ENCODE data around the gene C10orf105. TPM values are rescaled to one million over a fixed set of nuclear protein-coding genes. Genes with fewer than 3 reads are reported as not detected.

C10orf105 gene
- total RNA-seq, 1 experiment from 2014 or later: not detected

DNA sequence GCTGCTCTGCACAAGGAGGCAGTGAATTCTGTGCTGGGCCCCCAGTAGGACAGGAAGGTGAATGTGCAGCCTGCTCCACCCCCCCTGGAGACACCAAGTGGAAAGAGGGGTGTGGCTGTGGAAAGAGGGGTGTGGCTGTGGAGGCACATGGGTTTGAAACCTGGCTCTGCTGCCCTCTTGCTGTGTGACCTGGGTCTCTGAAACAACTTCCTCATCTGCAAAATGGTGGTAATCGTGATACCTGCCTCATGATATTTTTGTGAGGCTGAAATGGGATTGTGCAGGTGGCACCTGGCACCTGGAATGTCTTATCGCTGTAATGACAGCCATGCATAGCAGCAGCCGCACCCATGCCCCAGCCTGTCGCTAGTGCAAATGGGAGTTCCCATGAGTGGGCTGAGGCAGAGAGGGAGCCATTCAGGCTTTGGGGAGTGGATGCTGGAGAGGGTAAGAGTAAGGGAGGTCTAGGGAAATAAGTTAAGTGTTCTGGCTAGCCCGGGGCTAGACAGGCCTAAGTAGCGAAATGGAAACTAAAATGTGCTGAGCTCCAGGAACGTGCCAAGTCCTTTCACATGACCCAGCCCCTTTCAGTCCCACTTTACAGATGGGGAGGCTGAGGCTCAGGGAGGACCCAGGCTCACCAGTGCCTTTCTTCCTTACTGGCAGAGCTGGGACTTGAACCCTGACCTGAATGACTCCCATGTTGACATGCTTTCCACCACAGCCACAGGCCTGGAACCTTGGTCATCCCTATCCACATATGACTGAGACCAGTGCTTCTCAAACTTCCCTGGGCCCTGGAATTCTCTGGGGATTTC is 35.0 kb downstream of the C10orf105 start:
- Mint-ChIP-seq H3K4me3 (ENCODE audit: low read depth, unreplicated experiment) (no peak overlapping the region), H3K4me1 (ENCODE audit: low read depth, unreplicated experiment) (no peaks in the 10 kb centered on the region), H3K36me3 (ENCODE audit: insufficient read depth, unreplicated experiment) (no peaks in the 10 kb centered on the region), H3K27ac (ENCODE audit: unreplicated experiment) (no peak overlapping the region), H3K27me3 (ENCODE audit: unreplicated experiment) (peaks cover 73% of the 10 kb centered on the region), H3K9me3 (ENCODE audit: low read depth, unreplicated experiment) (peaks cover 4% of the 10 kb centered on the region)
- no TSS peak for BruUV-seq (replicated peaks)
- intact Hi-C loops (cut with micrococcal nuclease; ENCODE audit: unreplicated experiment): no loop called here
- peak; percentile 50 for DNase-seq
- CTCF ChIA-PET: interaction anchor here (0.5 to 1.6 kb wide), 3 partner anchors 12 to 177 kb away, joined by 3 to 4 read pairs (median 3); no protein-coding TSS in a partner anchor
- TF ChIP-seq, protein P1, sequence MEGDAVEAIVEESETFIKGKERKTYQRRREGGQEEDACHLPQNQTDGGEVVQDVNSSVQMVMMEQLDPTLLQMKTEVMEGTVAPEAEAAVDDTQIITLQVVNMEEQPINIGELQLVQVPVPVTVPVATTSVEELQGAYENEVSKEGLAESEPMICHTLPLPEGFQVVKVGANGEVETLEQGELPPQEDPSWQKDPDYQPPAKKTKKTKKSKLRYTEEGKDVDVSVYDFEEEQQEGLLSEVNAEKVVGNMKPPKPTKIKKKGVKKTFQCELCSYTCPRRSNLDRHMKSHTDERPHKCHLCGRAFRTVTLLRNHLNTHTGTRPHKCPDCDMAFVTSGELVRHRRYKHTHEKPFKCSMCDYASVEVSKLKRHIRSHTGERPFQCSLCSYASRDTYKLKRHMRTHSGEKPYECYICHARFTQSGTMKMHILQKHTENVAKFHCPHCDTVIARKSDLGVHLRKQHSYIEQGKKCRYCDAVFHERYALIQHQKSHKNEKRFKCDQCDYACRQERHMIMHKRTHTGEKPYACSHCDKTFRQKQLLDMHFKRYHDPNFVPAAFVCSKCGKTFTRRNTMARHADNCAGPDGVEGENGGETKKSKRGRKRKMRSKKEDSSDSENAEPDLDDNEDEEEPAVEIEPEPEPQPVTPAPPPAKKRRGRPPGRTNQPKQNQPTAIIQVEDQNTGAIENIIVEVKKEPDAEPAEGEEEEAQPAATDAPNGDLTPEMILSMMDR (IDR thresholded peaks at IDR 0.05; ENCODE audit: unreplicated experiment): peak; percentile 26

DNA sequence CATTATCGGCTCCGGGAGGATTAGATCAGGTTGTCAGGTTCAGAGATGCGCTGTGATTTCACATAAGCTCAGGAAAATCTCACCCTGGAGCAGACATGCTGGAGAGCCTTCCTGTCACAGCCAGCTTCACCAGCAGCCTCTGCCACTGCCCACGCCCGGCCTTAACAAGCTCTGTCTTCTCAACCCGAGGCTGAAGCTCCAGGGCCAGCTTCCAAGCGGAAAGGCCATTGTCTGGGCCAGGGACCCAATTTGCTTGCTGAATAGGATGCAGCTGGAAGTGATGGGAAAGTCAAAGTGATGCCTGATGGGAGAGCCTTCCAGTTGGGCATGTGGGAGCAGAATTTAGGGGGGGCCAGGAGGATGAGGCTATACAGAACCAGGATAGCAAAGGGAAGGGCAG is 36.3 kb downstream of the C10orf105 start:
- no peaks in the 10 kb centered on the region for H3K4me1 Mint-ChIP-seq (ENCODE audit: low read depth, unreplicated experiment)
- no peak overlapping the region for H3K4me3 Mint-ChIP-seq (ENCODE audit: low read depth, unreplicated experiment)
- no TSS peak for BruUV-seq (replicated peaks)
- no peak overlapping the region for H3K27ac Mint-ChIP-seq (ENCODE audit: unreplicated experiment)
- peaks cover 4% of the 10 kb centered on the region for H3K9me3 Mint-ChIP-seq (ENCODE audit: low read depth, unreplicated experiment)
- no peaks in the 10 kb centered on the region for H3K36me3 Mint-ChIP-seq (ENCODE audit: insufficient read depth, unreplicated experiment)
- CTCF ChIA-PET: no interaction called here
- TF ChIP-seq, protein P1 (IDR thresholded peaks at IDR 0.05; ENCODE audit: unreplicated experiment): no peak
- intact Hi-C loops (cut with micrococcal nuclease; ENCODE audit: unreplicated experiment): no loop called here
- DNase-seq: no peak
- peaks cover 85% of the 10 kb centered on the region for H3K27me3 Mint-ChIP-seq (ENCODE audit: unreplicated experiment)

DNA sequence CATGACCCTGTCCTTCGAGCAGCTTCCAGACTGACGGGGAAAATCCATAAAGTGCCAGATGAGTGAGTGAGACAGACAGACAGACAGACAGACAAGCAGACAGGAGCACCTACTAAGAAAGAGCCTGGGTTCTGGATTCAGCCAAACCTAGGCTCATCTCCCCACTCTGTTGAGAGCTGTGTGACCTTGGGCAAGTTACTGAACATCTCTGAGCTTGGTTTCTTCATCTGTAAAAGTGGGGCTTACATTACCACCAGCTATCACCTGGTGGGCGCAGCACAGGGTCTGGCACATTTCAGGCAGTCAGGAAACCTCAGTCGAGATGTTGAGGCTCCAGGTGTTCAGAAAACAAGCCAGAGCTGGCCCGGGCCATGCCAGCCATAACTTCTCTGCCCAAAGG is 37.6 kb downstream of the C10orf105 start:
- Mint-ChIP-seq H3K27me3 (ENCODE audit: unreplicated experiment) (peaks cover 95% of the 10 kb centered on the region), H3K36me3 (ENCODE audit: insufficient read depth, unreplicated experiment) (no peaks in the 10 kb centered on the region), H3K9me3 (ENCODE audit: low read depth, unreplicated experiment) (no peaks in the 10 kb centered on the region), H3K4me3 (ENCODE audit: low read depth, unreplicated experiment) (no peak overlapping the region), H3K27ac (ENCODE audit: unreplicated experiment) (no peak overlapping the region), H3K4me1 (ENCODE audit: low read depth, unreplicated experiment) (no peaks in the 10 kb centered on the region)
- BruUV-seq (replicated peaks): no TSS peak
- intact Hi-C loops (cut with micrococcal nuclease; ENCODE audit: unreplicated experiment): no loop called here
- CTCF ChIA-PET: interaction anchor here (0.6 to 1.4 kb wide), 2 partner anchors 10 to 232 kb away, joined by 3 to 4 read pairs; no protein-coding TSS in a partner anchor
- TF ChIP-seq, protein P1 (IDR thresholded peaks at IDR 0.05; ENCODE audit: unreplicated experiment): no peak
- DNase-seq: no peak

DNA sequence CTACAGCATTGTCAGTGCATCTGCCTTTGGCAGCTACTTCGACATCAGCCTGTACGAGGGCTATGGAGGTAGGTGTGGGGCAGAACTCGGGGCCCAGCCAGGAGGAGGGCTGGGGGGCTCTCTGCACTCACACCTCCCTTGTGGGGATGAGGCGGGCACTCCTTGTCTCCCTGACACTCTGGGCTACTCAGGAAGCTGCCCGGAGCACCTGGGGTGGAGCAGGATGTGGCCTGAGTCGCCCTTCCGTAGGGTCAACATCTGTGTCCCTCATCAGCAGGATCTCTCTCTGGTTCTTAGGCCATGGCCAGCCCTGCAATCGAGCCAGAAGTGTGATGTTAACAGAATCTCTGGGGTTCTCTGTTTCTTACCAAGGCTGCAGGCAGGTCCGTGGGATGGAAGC is 40.2 kb downstream of the C10orf105 start:
- intact Hi-C loops (cut with micrococcal nuclease; ENCODE audit: unreplicated experiment): no loop called here
- H3K36me3 Mint-ChIP-seq (ENCODE audit: insufficient read depth, unreplicated experiment): no peaks in the 10 kb centered on the region
- no peaks in the 10 kb centered on the region for H3K9me3 Mint-ChIP-seq (ENCODE audit: low read depth, unreplicated experiment)
- no peaks in the 10 kb centered on the region for H3K4me1 Mint-ChIP-seq (ENCODE audit: low read depth, unreplicated experiment)
- BruUV-seq (replicated peaks): no TSS peak
- H3K27me3 Mint-ChIP-seq (ENCODE audit: unreplicated experiment): peaks cover 81% of the 10 kb centered on the region
- TF ChIP-seq, protein P1 (IDR thresholded peaks at IDR 0.05; ENCODE audit: unreplicated experiment): no peak
- no peak for DNase-seq
- CTCF ChIA-PET: interaction anchor here (0.6 kb wide), 1 partner anchor 379 kb away, joined by 3 read pairs; no protein-coding TSS in a partner anchor
- no peak overlapping the region for H3K4me3 Mint-ChIP-seq (ENCODE audit: low read depth, unreplicated experiment)
- H3K27ac Mint-ChIP-seq (ENCODE audit: unreplicated experiment): no peak overlapping the region

Data from Calu3 (cell line).